ENCODE data around the gene ACTN2.
A peak's percentile ranks its signal among the peaks of the same experiment; 100 is the strongest.

GRCh38 chr1:236795757-236796667, 109.7 kb downstream of the ACTN2 start:
- TF ChIP-seq CTCF (IDR thresholded peaks at IDR 0.05) (no peak), SIN3A (IDR thresholded peaks at IDR 0.05; ENCODE audit: borderline replicate concordance, insufficient read depth, low read depth, low read length) (no peak), POLR2AphosphoS5 (IDR thresholded peaks at IDR 0.05; ENCODE audit: low read depth, low read length) (no peak), TCF7L2 (IDR thresholded peaks at IDR 0.05; ENCODE audit: low read depth, low read length) (peak; percentile 94)
- TF ChIP-seq, protein P1, sequence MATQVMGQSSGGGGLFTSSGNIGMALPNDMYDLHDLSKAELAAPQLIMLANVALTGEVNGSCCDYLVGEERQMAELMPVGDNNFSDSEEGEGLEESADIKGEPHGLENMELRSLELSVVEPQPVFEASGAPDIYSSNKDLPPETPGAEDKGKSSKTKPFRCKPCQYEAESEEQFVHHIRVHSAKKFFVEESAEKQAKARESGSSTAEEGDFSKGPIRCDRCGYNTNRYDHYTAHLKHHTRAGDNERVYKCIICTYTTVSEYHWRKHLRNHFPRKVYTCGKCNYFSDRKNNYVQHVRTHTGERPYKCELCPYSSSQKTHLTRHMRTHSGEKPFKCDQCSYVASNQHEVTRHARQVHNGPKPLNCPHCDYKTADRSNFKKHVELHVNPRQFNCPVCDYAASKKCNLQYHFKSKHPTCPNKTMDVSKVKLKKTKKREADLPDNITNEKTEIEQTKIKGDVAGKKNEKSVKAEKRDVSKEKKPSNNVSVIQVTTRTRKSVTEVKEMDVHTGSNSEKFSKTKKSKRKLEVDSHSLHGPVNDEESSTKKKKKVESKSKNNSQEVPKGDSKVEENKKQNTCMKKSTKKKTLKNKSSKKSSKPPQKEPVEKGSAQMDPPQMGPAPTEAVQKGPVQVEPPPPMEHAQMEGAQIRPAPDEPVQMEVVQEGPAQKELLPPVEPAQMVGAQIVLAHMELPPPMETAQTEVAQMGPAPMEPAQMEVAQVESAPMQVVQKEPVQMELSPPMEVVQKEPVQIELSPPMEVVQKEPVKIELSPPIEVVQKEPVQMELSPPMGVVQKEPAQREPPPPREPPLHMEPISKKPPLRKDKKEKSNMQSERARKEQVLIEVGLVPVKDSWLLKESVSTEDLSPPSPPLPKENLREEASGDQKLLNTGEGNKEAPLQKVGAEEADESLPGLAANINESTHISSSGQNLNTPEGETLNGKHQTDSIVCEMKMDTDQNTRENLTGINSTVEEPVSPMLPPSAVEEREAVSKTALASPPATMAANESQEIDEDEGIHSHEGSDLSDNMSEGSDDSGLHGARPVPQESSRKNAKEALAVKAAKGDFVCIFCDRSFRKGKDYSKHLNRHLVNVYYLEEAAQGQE (IDR thresholded peaks at IDR 0.05; ENCODE audit: insufficient read depth in 1 of 2, low read depth in 2 of 2, low read length in 1 of 2): no peak
